Activated T-helper 2 cell treated with anti-CD3 and anti-CD28 coated beads, Interferon-gamma antibody, Interleukin-2, Interleukin-4, amounts not matched to agents 10 μg/mL and 5 μg/mL and 100 μg/mL, durations not matched to agents 14 hours and 24 hours and 36 hours (primary cell): ENCODE data around the gene WDR7. TPM values are rescaled to one million over a fixed set of nuclear protein-coding genes. Genes with fewer than 3 reads are reported as not detected.

ENCODE experiments used
- DNase-seq: peaks from one replicate; pipeline ENCODE4 v3.0.0; 2021; ENCODE audit warnings: low spot score
- H3K27ac Mint-ChIP-seq: one replicate; pipeline ENCODE4 v1.8.0; 2021; ENCODE audit warnings: mixed read lengths
- H3K27me3 Mint-ChIP-seq: one replicate; pipeline ENCODE4 v1.8.0; 2021; ENCODE audit warnings: low read depth, mixed read lengths
- H3K36me3 Mint-ChIP-seq: one replicate; pipeline ENCODE4 v1.8.0; 2021; ENCODE audit warnings: low read depth, mixed read lengths
- H3K4me1 Mint-ChIP-seq: one replicate; pipeline ENCODE4 v1.8.0; 2021; ENCODE audit warnings: low read depth, mixed read lengths
- H3K4me3 Mint-ChIP-seq: one replicate; pipeline ENCODE4 v1.8.0; 2021; ENCODE audit warnings: low read depth, mild to moderate bottlenecking, moderate library complexity, mixed read lengths
- H3K9me3 Mint-ChIP-seq: one replicate; pipeline ENCODE4 v1.8.0; 2021; ENCODE audit warnings: mixed read lengths
- intact Hi-C: fragments of 100-400 bp; cut with micrococcal nuclease; formaldehyde crosslinking; loops from one replicate; pipeline ENCODE4 v1.15.1; 2023
- total RNA-seq: library from RNA; stranded (reverse); gene quantifications from 2 replicates; pipeline ENCODE4 v1.2.3, GENCODE V29; 2022

WDR7 gene
- total RNA-seq, 1 donor from 2014 or later = 27.1 TPM

GRCh38 chr18:56711708-56712445 is 60.7 kb downstream of the WDR7 start:
- no peaks in the 10 kb centered on the region for H3K9me3 Mint-ChIP-seq
- H3K27ac Mint-ChIP-seq = no peak overlapping the region
- H3K4me1 Mint-ChIP-seq = peaks cover 32% of the 10 kb centered on the region
- H3K4me3 Mint-ChIP-seq = no peak overlapping the region
- peaks cover 10% of the 10 kb centered on the region for H3K36me3 Mint-ChIP-seq
- H3K27me3 Mint-ChIP-seq = no peaks in the 10 kb centered on the region
- intact Hi-C loops = loop anchor here (10.0 kb wide), 1 partner anchor 63 kb away; no protein-coding TSS in a partner anchor
- no peak for DNase-seq

GRCh38 chr18:56712761-56713160 is 61.6 kb downstream of the WDR7 start:
- no peaks in the 10 kb centered on the region for H3K27me3 Mint-ChIP-seq
- no peak overlapping the region for H3K27ac Mint-ChIP-seq
- H3K36me3 Mint-ChIP-seq = peaks cover 5% of the 10 kb centered on the region
- peaks cover 37% of the 10 kb centered on the region for H3K4me1 Mint-ChIP-seq
- H3K4me3 Mint-ChIP-seq = no peak overlapping the region
- H3K9me3 Mint-ChIP-seq = no peaks in the 10 kb centered on the region
- DNase-seq = no peak
- intact Hi-C loops = loop anchor here (10.0 kb wide), 1 partner anchor 62 kb away; no protein-coding TSS in a partner anchor

- Mint-ChIP-seq H3K4me3 (no peak overlapping the region), H3K9me3 (no peaks in the 10 kb centered on the region), H3K27me3 (no peaks in the 10 kb centered on the region), H3K36me3 (peaks cover 3% of the 10 kb centered on the region), H3K27ac (no peak overlapping the region), H3K4me1 (peaks cover 33% of the 10 kb centered on the region)
- intact Hi-C loops = loop anchor here (5.0 to 10.0 kb wide), 2 partner anchors 60 to 603 kb away; no protein-coding TSS in a partner anchor
- no peak for DNase-seq
Observed at GRCh38 chr18:56715121-56715520, 64.0 kb downstream of the WDR7 start.

GRCh38 chr18:56716692-56717146 is 65.6 kb downstream of the WDR7 start:
- H3K27me3 Mint-ChIP-seq = no peaks in the 10 kb centered on the region
- H3K27ac Mint-ChIP-seq = peak overlapping the region; percentile 17
- H3K9me3 Mint-ChIP-seq = no peaks in the 10 kb centered on the region
- intact Hi-C loops = loop anchor here (5.0 to 10.0 kb wide), 2 partner anchors 58 to 604 kb away; no protein-coding TSS in a partner anchor
- no peak overlapping the region for H3K4me3 Mint-ChIP-seq
- peaks cover 31% of the 10 kb centered on the region for H3K4me1 Mint-ChIP-seq
- DNase-seq = no peak
- peaks cover 3% of the 10 kb centered on the region for H3K36me3 Mint-ChIP-seq

GRCh38 chr18:56721031-56721430 is 69.9 kb downstream of the WDR7 start:
- DNase-seq = no peak

GRCh38 chr18:56721491-56721890 is 70.3 kb downstream of the WDR7 start:
- no peak for DNase-seq
- H3K4me1 Mint-ChIP-seq = peaks cover 14% of the 10 kb centered on the region
- H3K36me3 Mint-ChIP-seq = peaks cover 33% of the 10 kb centered on the region
- H3K27me3 Mint-ChIP-seq = no peaks in the 10 kb centered on the region
- no peak overlapping the region for H3K4me3 Mint-ChIP-seq
- no peak overlapping the region for H3K27ac Mint-ChIP-seq
- peaks cover 5% of the 10 kb centered on the region for H3K9me3 Mint-ChIP-seq
- intact Hi-C loops = no loop called here

More at GRCh38 chr18:56721031-56721430, 69.9 kb downstream of the WDR7 start:
- Mint-ChIP-seq H3K4me1 (peaks cover 15% of the 10 kb centered on the region), H3K4me3 (no peak overlapping the region), H3K9me3 (peaks cover 5% of the 10 kb centered on the region), H3K27me3 (no peaks in the 10 kb centered on the region), H3K36me3 (peaks cover 29% of the 10 kb centered on the region), H3K27ac (no peak overlapping the region)
- intact Hi-C loops = no loop called here

- Mint-ChIP-seq H3K27me3 (no peaks in the 10 kb centered on the region), H3K27ac (no peak overlapping the region), H3K4me1 (peaks cover 9% of the 10 kb centered on the region), H3K36me3 (peaks cover 43% of the 10 kb centered on the region), H3K9me3 (peaks cover 14% of the 10 kb centered on the region), H3K4me3 (no peak overlapping the region)
- no peak for DNase-seq
- intact Hi-C loops = no loop called here
Observed at GRCh38 chr18:56722518-56722917, 71.4 kb downstream of the WDR7 start.

- Mint-ChIP-seq H3K27ac (no peak overlapping the region), H3K36me3 (peaks cover 49% of the 10 kb centered on the region), H3K9me3 (peaks cover 15% of the 10 kb centered on the region), H3K4me3 (no peak overlapping the region), H3K4me1 (peaks cover 14% of the 10 kb centered on the region), H3K27me3 (no peaks in the 10 kb centered on the region)
- DNase-seq = no peak
- intact Hi-C loops = no loop called here
Observed at GRCh38 chr18:56723068-56723467, 71.9 kb downstream of the WDR7 start.

- Mint-ChIP-seq H3K27me3 (no peaks in the 10 kb centered on the region), H3K4me1 (peaks cover 17% of the 10 kb centered on the region), H3K36me3 (peaks cover 53% of the 10 kb centered on the region), H3K9me3 (peaks cover 15% of the 10 kb centered on the region), H3K4me3 (no peak overlapping the region), H3K27ac (no peak overlapping the region)
- no peak for DNase-seq
- intact Hi-C loops = no loop called here
Observed at GRCh38 chr18:56723706-56724105, 72.5 kb downstream of the WDR7 start.

- peaks cover 15% of the 10 kb centered on the region for H3K9me3 Mint-ChIP-seq
- no peaks in the 10 kb centered on the region for H3K27me3 Mint-ChIP-seq
- peaks cover 68% of the 10 kb centered on the region for H3K36me3 Mint-ChIP-seq
- H3K27ac Mint-ChIP-seq = peak overlapping the region; percentile 28
- intact Hi-C loops = loop anchor here (2.0 kb wide), 1 partner anchor 20 kb away; no protein-coding TSS in a partner anchor
- no peak overlapping the region for H3K4me3 Mint-ChIP-seq
- DNase-seq = no peak
- H3K4me1 Mint-ChIP-seq = peaks cover 16% of the 10 kb centered on the region
Observed at GRCh38 chr18:56726906-56727305, 75.7 kb downstream of the WDR7 start.

- Mint-ChIP-seq H3K4me1 (peaks cover 16% of the 10 kb centered on the region), H3K9me3 (peaks cover 15% of the 10 kb centered on the region), H3K4me3 (no peak overlapping the region), H3K27me3 (no peaks in the 10 kb centered on the region), H3K27ac (peak overlapping the region; percentile 28), H3K36me3 (peaks cover 64% of the 10 kb centered on the region)
- no peak for DNase-seq
- intact Hi-C loops = loop anchor here (2.0 kb wide), 1 partner anchor 19 kb away; no protein-coding TSS in a partner anchor
Observed at GRCh38 chr18:56727399-56727798, 76.2 kb downstream of the WDR7 start.

GRCh38 chr18:56728741-56729140 is 77.6 kb downstream of the WDR7 start:
- H3K27ac Mint-ChIP-seq = peak overlapping the region; percentile 4
- no peaks in the 10 kb centered on the region for H3K27me3 Mint-ChIP-seq
- H3K36me3 Mint-ChIP-seq = peaks cover 53% of the 10 kb centered on the region
- DNase-seq = no peak
- H3K9me3 Mint-ChIP-seq = peaks cover 11% of the 10 kb centered on the region
- H3K4me1 Mint-ChIP-seq = peaks cover 13% of the 10 kb centered on the region
- no peak overlapping the region for H3K4me3 Mint-ChIP-seq
- intact Hi-C loops = no loop called here

- Mint-ChIP-seq H3K4me1 (peaks cover 2% of the 10 kb centered on the region), H3K4me3 (no peak overlapping the region), H3K9me3 (no peaks in the 10 kb centered on the region), H3K27me3 (no peaks in the 10 kb centered on the region), H3K27ac (no peak overlapping the region), H3K36me3 (peaks cover 26% of the 10 kb centered on the region)
- intact Hi-C loops = no loop called here
- no peak for DNase-seq
Observed at GRCh38 chr18:56738184-56738583, 87.0 kb downstream of the WDR7 start.
